HEK293 (cell line): Measurements from ENCODE around the gene UBXN1.
A peak's percentile ranks its signal among the peaks of the same experiment; 100 is the strongest.
"Not testable (repeated sequence)": the region's sequence is repeated elsewhere in the genome, so short reads cannot be mapped to it uniquely, and the experiment has no call there.

Experiments used
- CTCF ChIA-PET: fragments of 350-600 bp; formaldehyde crosslinking; extraction: SDS; loops from one replicate; lab custom pipeline; 2021; ENCODE audit warnings: antibody characterized with exemption; lab: Yijun Ruan, JAX
- POLR2A ChIA-PET: fragments of 300-600 bp; formaldehyde crosslinking; extraction: SDS; loops from one replicate; lab custom pipeline; 2020; ENCODE audit warnings: antibody characterized with exemption, inconsistent platforms; lab: Yijun Ruan, JAX
- H3K27ac ChIP-seq: fragments of 200-500 bp; sonication (Bioruptor generic); 2 replicates; pipeline ENCODE4 v1.5.1; 2014; ENCODE audit warnings: low read depth, low read length, control low read depth, inconsistent platforms; ENCODE audit errors: extremely low read depth
- H3K36me3 ChIP-seq, 2 experiments: fragments of 200-500 bp in 1 of 2; sonication (Bioruptor generic) in 1 of 2; 1 replicate in 1 of 2; 2 replicates in 1 of 2; pipeline ENCODE4 v1.5.1; 2014 to 2017; ENCODE audit warnings: inconsistent platforms in 2 of 2, low read length in 2 of 2; ENCODE audit not compliant: control insufficient read depth in 2 of 2, insufficient read depth in 1 of 2
- H3K4me1 ChIP-seq: fragments of 200-500 bp; sonication (Bioruptor generic); 2 replicates; pipeline ENCODE4 v1.5.1; 2014; ENCODE audit warnings: mild to moderate bottlenecking, low read length, inconsistent platforms; ENCODE audit not compliant: control insufficient read depth, insufficient read depth
- H3K4me3 ChIP-seq: 2 replicates; pipeline ENCODE4 v1.5.1; 2011; ENCODE audit warnings: low read depth, mild to moderate bottlenecking, control low read depth, low read length, moderate library complexity
- H3K9me3 ChIP-seq: fragments of 200-500 bp; sonication (Bioruptor generic); 2 replicates; pipeline ENCODE4 v1.5.1; 2014; ENCODE audit warnings: low read depth, low read length, inconsistent platforms; ENCODE audit not compliant: control insufficient read depth, insufficient read depth
- CTCF ChIP-seq: fragments of 450-650 bp; formaldehyde crosslinking; IDR thresholded peaks from 2 replicates; pipeline ENCODE4 v1.5.1; 2016; ENCODE audit warnings: missing biosample characterization, missing genetic modification characterization
- GFI1B ChIP-seq: fragments of 450-650 bp; formaldehyde crosslinking; IDR thresholded peaks from 2 replicates; pipeline ENCODE4 v1.5.1; 2016; ENCODE audit warnings: missing biosample characterization, missing genetic modification characterization
- HOXD13 ChIP-seq: sonication (generic); formaldehyde crosslinking; IDR thresholded peaks from 2 replicates; pipeline ENCODE4 v1.8.0; 2022; ENCODE audit warnings: missing genetic modification reagents, borderline replicate concordance
- MYNN ChIP-seq: fragments of 450-650 bp; formaldehyde crosslinking; IDR thresholded peaks from 2 replicates; pipeline ENCODE4 v1.5.1; 2016; ENCODE audit warnings: missing biosample characterization, missing genetic modification characterization, borderline replicate concordance
- PRDM6 ChIP-seq: fragments of 450-650 bp; formaldehyde crosslinking; IDR thresholded peaks from 2 replicates; pipeline ENCODE4 v1.5.1; 2017; ENCODE audit warnings: missing biosample characterization, missing genetic modification characterization
- SALL2 ChIP-seq: fragments of 450-650 bp; formaldehyde crosslinking; IDR thresholded peaks from 2 replicates; pipeline ENCODE4 v1.5.0; 2017; ENCODE audit warnings: missing biosample characterization, mild to moderate bottlenecking, missing genetic modification characterization, borderline replicate concordance
- ZBTB6 ChIP-seq: fragments of 450-650 bp; formaldehyde crosslinking; IDR thresholded peaks from 2 replicates; pipeline ENCODE4 v1.5.1; 2017; ENCODE audit warnings: missing biosample characterization, missing genetic modification characterization
- ZIC2 ChIP-seq: fragments of 450-650 bp; formaldehyde crosslinking; IDR thresholded peaks from 2 replicates; pipeline ENCODE4 v1.5.1; 2016; ENCODE audit warnings: missing biosample characterization, missing genetic modification characterization
- ZNF112 ChIP-seq: fragments of 450-650 bp; formaldehyde crosslinking; IDR thresholded peaks from 2 replicates; pipeline ENCODE4 v1.5.0; 2017; ENCODE audit warnings: missing biosample characterization, missing genetic modification characterization
- ZNF132 ChIP-seq: fragments of 450-650 bp; formaldehyde crosslinking; IDR thresholded peaks from 2 replicates; pipeline ENCODE4 v1.5.1; 2017; ENCODE audit warnings: missing biosample characterization, missing genetic modification characterization, borderline replicate concordance
- ZNF223 ChIP-seq: fragments of 450-650 bp; formaldehyde crosslinking; IDR thresholded peaks from 2 replicates; pipeline ENCODE4 v1.5.1; 2016; ENCODE audit warnings: missing biosample characterization, missing genetic modification characterization
- ZNF302 ChIP-seq: fragments of 450-650 bp; formaldehyde crosslinking; IDR thresholded peaks from 2 replicates; pipeline ENCODE4 v1.5.1; 2016; ENCODE audit warnings: missing biosample characterization, missing genetic modification characterization, low read depth
- ZNF48 ChIP-seq: fragments of 450-650 bp; formaldehyde crosslinking; IDR thresholded peaks from 2 replicates; pipeline ENCODE4 v1.5.1; 2016; ENCODE audit warnings: missing biosample characterization, missing genetic modification characterization
- ZNF558 ChIP-seq: fragments of 450-650 bp; formaldehyde crosslinking; IDR thresholded peaks from 2 replicates; pipeline ENCODE4 v1.5.1; 2016; ENCODE audit warnings: missing biosample characterization, missing genetic modification characterization
- ZNF560 ChIP-seq: fragments of 450-650 bp; formaldehyde crosslinking; IDR thresholded peaks from 2 replicates; pipeline ENCODE4 v1.5.1; 2017; ENCODE audit warnings: missing biosample characterization, missing genetic modification characterization, borderline replicate concordance
- ZNF639 ChIP-seq: fragments of 450-650 bp; formaldehyde crosslinking; IDR thresholded peaks from 2 replicates; pipeline ENCODE4 v1.5.1; 2016; ENCODE audit warnings: missing biosample characterization, missing genetic modification characterization
- ZNF654 ChIP-seq: fragments of 450-650 bp; formaldehyde crosslinking; IDR thresholded peaks from 2 replicates; pipeline ENCODE4 v1.5.1; 2016; ENCODE audit warnings: low read depth, missing biosample characterization, missing genetic modification characterization
- ZSCAN16 ChIP-seq: fragments of 450-650 bp; formaldehyde crosslinking; IDR thresholded peaks from 2 replicates; pipeline ENCODE4 v1.5.1; 2016; ENCODE audit warnings: missing biosample characterization, missing genetic modification characterization
- ZSCAN18 ChIP-seq: fragments of 450-650 bp; formaldehyde crosslinking; IDR thresholded peaks from 2 replicates; pipeline ENCODE4 v1.5.1; 2016; ENCODE audit warnings: missing biosample characterization, missing genetic modification characterization
- ZSCAN4 ChIP-seq: fragments of 450-650 bp; formaldehyde crosslinking; IDR thresholded peaks from 2 replicates; pipeline ENCODE4 v1.5.1; 2017; ENCODE audit warnings: missing biosample characterization, missing genetic modification characterization

UBXN1 gene

GRCh38 chr11:62652161-62653006 lies 26.5 kb downstream of the UBXN1 start:
- no peak for TF ChIP-seq ZBTB6 (tag by site-specific recombination)
- no peak for TF ChIP-seq ZSCAN18 (tag by site-specific recombination)
- TF ChIP-seq MYNN, result no peak
- no peak for TF ChIP-seq ZIC2 (tag by site-specific recombination)
- no peak for TF ChIP-seq ZNF560 (tag by site-specific recombination)
- Histone ChIP-seq H3K4me1 (no peaks in the 10 kb centered on the region), H3K9me3 (no peaks in the 10 kb centered on the region), H3K27ac (peak overlapping the region; percentile 70), H3K4me3 (peak overlapping the region; percentile 99), H3K36me3 (peaks cover 0 to 31% of the 10 kb centered on the region in 2 experiments; a peak in 1 of 3 replicates)
- POLR2A ChIA-PET, result interaction anchor here (0.7 to 4.6 kb wide), 25 partner anchors 11 to 189 kb away, joined by 3 to 90 read pairs (median 6); partner anchors contain the start of genes B3GAT3, C11orf98, CSKMT and EEF1G
- CTCF ChIA-PET, result interaction anchor here (0.7 kb wide), 1 partner anchor 32 kb away, joined by 4 read pairs; no protein-coding TSS in a partner anchor

- ChIA-PET POLR2A (interaction anchor here (0.6 to 5.9 kb wide), 5 partner anchors 10 to 76 kb away, joined by 3 to 79 read pairs (median 11); partner anchors contain the start of genes C11orf98, CSKMT, LBHD1 and TUT1), CTCF (interaction anchor here (1.1 kb wide), 1 partner anchor 58 kb away, joined by 3 read pairs; no protein-coding TSS in a partner anchor)
- peaks cover 0 to 32% of the 10 kb centered on the region in 2 experiments; a peak in 1 of 3 replicates for H3K36me3 ChIP-seq
- not testable (repeated sequence) for H3K27ac ChIP-seq, H3K4me3 ChIP-seq, H3K9me3 ChIP-seq, H3K4me1 ChIP-seq
- TF ChIP-seq CTCF (tag by site-specific recombination), result 0 out of 2 replicates have a peak, but pooled peaks have one; percentile 18
Measured at GRCh38 chr11:62650283-62650682, 28.6 kb downstream of the UBXN1 start.

- CTCF ChIA-PET, result interaction anchor here (0.6 to 1.3 kb wide), 2 partner anchors 12 to 137 kb away, joined by 3 read pairs; no protein-coding TSS in a partner anchor
- Histone ChIP-seq H3K4me1 (peaks cover 3% of the 10 kb centered on the region; the same call in 1 of the 2 replicates), H3K27ac (no peak overlapping the region), H3K9me3 (no peaks in the 10 kb centered on the region), H3K36me3 (peaks cover 0 to 38% of the 10 kb centered on the region in 2 experiments; a peak in 1 of 3 replicates), H3K4me3 (no peak overlapping the region)
- POLR2A ChIA-PET, result interaction anchor here (1.2 to 5.9 kb wide), 7 partner anchors 15 to 78 kb away, joined by 3 to 79 read pairs (median 7); partner anchors contain the start of genes C11orf98, CSKMT, HNRNPUL2 and LBHD1
- TF ChIP-seq ZNF302 (no peak), ZNF558 (tag by site-specific recombination) (no peak), ZSCAN16 (tag by site-specific recombination) (no peak), ZNF654 (tag by site-specific recombination) (no peak), ZSCAN4 (tag by site-specific recombination) (no peak), ZNF132 (tag by site-specific recombination) (no peak), HOXD13 (CRISPR knock-in tag) (no peak), PRDM6 (tag by site-specific recombination) (no peak), SALL2 (no peak), ZNF112 (tag by site-specific recombination) (no peak), ZNF639 (tag by site-specific recombination) (no peak), ZNF223 (no peak), GFI1B (no peak), ZNF48 (tag by site-specific recombination) (no peak)
Measured at GRCh38 chr11:62649486-62649885, 29.4 kb downstream of the UBXN1 start.
